Head of caudate nucleus (tissue), 42 donors: Measurements from ENCODE around the gene ADAMTS6.
A peak's percentile ranks its signal among the peaks of the same experiment; 100 is the strongest.

Experiments used
- DNase-seq, 42 donors: peaks; one replicate each; pipeline versions ENCODE4 v3.0.0 to v3.0.0-alpha.2; 2020 to 2021; ENCODE audit warnings: mixed read lengths in 7 of 42
- intact Hi-C: fragments of 100-400 bp; cut with DNase I; formaldehyde crosslinking; loops from one replicate; pipeline ENCODE4 v1.15.0; 2022

ADAMTS6 gene

GRCh38 chr5:65173130-65173525 lies 308.6 kb downstream of the ADAMTS6 start:
- DNase-seq, result no peak
- intact Hi-C loops, result no loop called here

- DNase-seq, result no peak
- intact Hi-C loops, result no loop called here
Observed at GRCh38 chr5:65172486-65173129, 309.1 kb downstream of the ADAMTS6 start.

- no peak for DNase-seq
- intact Hi-C loops, result no loop called here
Observed at GRCh38 chr5:65171645-65172044, 310.1 kb downstream of the ADAMTS6 start.

- DNase-seq, result no peak
- intact Hi-C loops, result no loop called here
Observed at GRCh38 chr5:65163698-65164097, 318.0 kb downstream of the ADAMTS6 start.

GRCh38 chr5:65161655-65162054 lies 320.1 kb downstream of the ADAMTS6 start:
- no peak for DNase-seq
- intact Hi-C loops, result no loop called here

- intact Hi-C loops, result no loop called here
- DNase-seq, result no peak
Observed at GRCh38 chr5:65157906-65158603, 323.7 kb downstream of the ADAMTS6 start.

GRCh38 chr5:65156933-65157332 lies 324.8 kb downstream of the ADAMTS6 start:
- intact Hi-C loops, result no loop called here
- DNase-seq, result no peak

GRCh38 chr5:65152131-65152530 lies 329.6 kb downstream of the ADAMTS6 start:
- intact Hi-C loops, result no loop called here
- DNase-seq, result no peak

- intact Hi-C loops, result no loop called here
- no peak for DNase-seq
Observed at GRCh38 chr5:65151614-65152013, 330.1 kb downstream of the ADAMTS6 start.

GRCh38 chr5:65150599-65151304 lies 331.0 kb downstream of the ADAMTS6 start:
- intact Hi-C loops, result no loop called here
- DNase-seq, result no peak

GRCh38 chr5:65149827-65150226 lies 331.9 kb downstream of the ADAMTS6 start:
- no peak for DNase-seq
- intact Hi-C loops, result no loop called here

GRCh38 chr5:65144136-65144871 lies 337.4 kb downstream of the ADAMTS6 start:
- no peak for DNase-seq
- intact Hi-C loops, result no loop called here

- intact Hi-C loops, result no loop called here
- DNase-seq, result no peak
Observed at GRCh38 chr5:65142511-65143011, 339.2 kb downstream of the ADAMTS6 start.

GRCh38 chr5:65142016-65142415 lies 339.7 kb downstream of the ADAMTS6 start:
- intact Hi-C loops, result no loop called here
- DNase-seq, result no peak

- intact Hi-C loops, result no loop called here
- no peak for DNase-seq
Observed at GRCh38 chr5:65141493-65141892, 340.2 kb downstream of the ADAMTS6 start.

- no peak for DNase-seq
- intact Hi-C loops, result no loop called here
Observed at GRCh38 chr5:65137631-65138030, 344.1 kb downstream of the ADAMTS6 start.

- intact Hi-C loops, result no loop called here
- DNase-seq, result peak in 1 of 42 donors; percentile 43
Observed at GRCh38 chr5:65133477-65134110, 348.1 kb downstream of the ADAMTS6 start.

GRCh38 chr5:65132386-65132785 lies 349.3 kb downstream of the ADAMTS6 start:
- no peak for DNase-seq
- intact Hi-C loops, result no loop called here

GRCh38 chr5:65128226-65128625 lies 353.5 kb downstream of the ADAMTS6 start:
- intact Hi-C loops, result no loop called here
- DNase-seq, result no peak
